ENCODE results near the gene CTBP1.
A peak's percentile ranks its signal among the peaks of the same experiment; 100 is the strongest.

The CTBP1 gene

GRCh38 chr4:1191621-1192020 lies 57.3 kb downstream of the CTBP1 start:
- Histone ChIP-seq H3K4me3 (replicated peaks; ENCODE audit: insufficient read depth, low read length) (no peak overlapping the region), H3K27ac (replicated peaks) (no peak overlapping the region), H3K27me3 (ENCODE audit: insufficient read depth, poor library complexity, severe bottlenecking) (no peaks in the 10 kb centered on the region)
- DNase-seq (ENCODE audit: low read depth in 1 of 2, low spot score in 1 of 2) = no peak
- TF ChIP-seq REST (IDR thresholded peaks at IDR 0.05; ENCODE audit: insufficient replicate concordance, low read depth) (no peak), SPI1 (IDR thresholded peaks at IDR 0.05; ENCODE audit: borderline replicate concordance, low read depth) (no peak), GABPA (IDR thresholded peaks at IDR 0.05; ENCODE audit: low read depth) (no peak), CTCF (IDR thresholded peaks at IDR 0.05; ENCODE audit: insufficient read depth, low read length) (no peak), POLR2AphosphoS5 (IDR thresholded peaks at IDR 0.05; ENCODE audit: low read depth) (no peak)

GRCh38 chr4:1187182-1187581 lies 61.7 kb downstream of the CTBP1 start:
- DNase-seq (ENCODE audit: low read depth in 1 of 2, low spot score in 1 of 2) = no peak
- Histone ChIP-seq H3K27ac (replicated peaks) (no peak overlapping the region), H3K27me3 (ENCODE audit: insufficient read depth, poor library complexity, severe bottlenecking) (no peaks in the 10 kb centered on the region), H3K4me3 (replicated peaks; ENCODE audit: insufficient read depth, low read length) (no peak overlapping the region)
- TF ChIP-seq CTCF (IDR thresholded peaks at IDR 0.05; ENCODE audit: insufficient read depth, low read length) (no peak), GABPA (IDR thresholded peaks at IDR 0.05; ENCODE audit: low read depth) (no peak), SPI1 (IDR thresholded peaks at IDR 0.05; ENCODE audit: borderline replicate concordance, low read depth) (no peak), REST (IDR thresholded peaks at IDR 0.05; ENCODE audit: insufficient replicate concordance, low read depth) (no peak), POLR2AphosphoS5 (IDR thresholded peaks at IDR 0.05; ENCODE audit: low read depth) (no peak)

GRCh38 chr4:1183985-1184773 lies 64.8 kb downstream of the CTBP1 start:
- no peak for TF ChIP-seq GABPA (IDR thresholded peaks at IDR 0.05; ENCODE audit: low read depth)
- no peak for TF ChIP-seq CTCF (IDR thresholded peaks at IDR 0.05; ENCODE audit: insufficient read depth, low read length)
- peak; percentile 67; the same call in 1 of the 2 replicates for TF ChIP-seq SPI1 (IDR thresholded peaks at IDR 0.05; ENCODE audit: borderline replicate concordance, low read depth)
- TF ChIP-seq REST (IDR thresholded peaks at IDR 0.05; ENCODE audit: insufficient replicate concordance, low read depth) = no peak
- TF ChIP-seq POLR2AphosphoS5 (IDR thresholded peaks at IDR 0.05; ENCODE audit: low read depth) = no peak
- Histone ChIP-seq H3K27ac (replicated peaks) (peak overlapping the region; percentile 50), H3K4me3 (replicated peaks; ENCODE audit: insufficient read depth, low read length) (peak overlapping the region; percentile 3; the same call in 1 of the 2 replicates), H3K27me3 (ENCODE audit: insufficient read depth, poor library complexity, severe bottlenecking) (no peaks in the 10 kb centered on the region)
- peak in 1 of 2 experiments; percentile 44 for DNase-seq (ENCODE audit: low read depth in 1 of 2, low spot score in 1 of 2)
